Measurements from ENCODE around the gene PRPF39.

Gene PRPF39

DNA sequence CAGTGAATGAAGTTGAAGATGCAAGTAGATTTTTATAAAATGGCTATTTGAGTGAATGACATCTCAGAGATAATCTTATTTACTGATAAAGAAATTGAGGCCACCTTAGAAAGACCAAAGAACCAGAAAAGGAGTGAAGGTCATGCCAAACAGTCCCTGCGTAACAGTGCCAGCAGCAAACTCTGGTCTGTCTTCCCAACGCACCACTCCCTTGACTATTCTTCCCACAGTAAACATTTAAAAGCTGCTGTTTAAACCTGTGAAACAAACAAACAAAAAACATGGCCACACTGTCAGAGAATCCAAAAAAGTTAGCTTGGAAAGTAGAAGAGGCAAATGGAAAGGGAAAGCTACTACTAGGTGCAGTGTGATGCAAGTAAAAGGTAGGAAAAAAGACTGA is 1.5 kb upstream of the PRPF39 start:
- peaks cover 5 to 23% of the 10 kb centered on the region in 2 donors for H3K4me1 ChIP-seq (ENCODE audit: control insufficient read depth in 1 of 2, insufficient read depth in 2 of 2, low read length in 2 of 2)
- no peaks in the 10 kb centered on the region for H3K27me3 ChIP-seq (ENCODE audit: low read depth, low read length)
- no peak overlapping the region for H3K4me3 ChIP-seq (ENCODE audit: low read depth in 1 of 2, low read length in 2 of 2)
- no peaks in the 10 kb centered on the region for H3K36me3 ChIP-seq (ENCODE audit: control insufficient read depth in 1 of 2, insufficient read depth in 2 of 2, low read length in 2 of 2)
- no peak overlapping the region for H3K27ac ChIP-seq (ENCODE audit: low read length)
- H3K9me3 ChIP-seq (ENCODE audit: control insufficient read depth in 1 of 2, low read length in 2 of 2), result no peaks in the 10 kb centered on the region

DNA sequence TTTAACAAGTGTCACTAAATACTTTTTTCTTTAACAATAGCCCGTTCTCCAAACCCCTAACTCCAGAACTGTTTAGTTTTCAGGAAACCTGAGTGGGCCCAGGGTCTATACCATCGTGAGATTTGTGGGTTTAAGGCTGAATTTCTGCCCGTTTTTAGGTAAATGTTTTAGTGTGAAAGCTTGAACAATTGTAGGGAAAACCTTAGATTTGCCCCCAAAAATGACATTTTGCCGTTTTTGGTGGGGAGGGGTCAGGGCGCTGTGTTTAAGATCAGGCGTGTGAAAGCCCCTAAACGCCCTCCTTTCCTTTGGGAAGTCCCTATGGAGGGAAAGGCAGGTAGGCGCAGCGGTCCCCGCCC is 320 bp upstream of the PRPF39 start:
- Histone ChIP-seq H3K9me3 (ENCODE audit: control insufficient read depth in 1 of 2, low read length in 2 of 2) (no peaks in the 10 kb centered on the region), H3K36me3 (ENCODE audit: control insufficient read depth in 1 of 2, insufficient read depth in 2 of 2, low read length in 2 of 2) (no peaks in the 10 kb centered on the region), H3K27me3 (ENCODE audit: low read depth, low read length) (no peaks in the 10 kb centered on the region), H3K27ac (ENCODE audit: low read length) (peak overlapping the region; percentile 45), H3K4me3 (ENCODE audit: low read depth in 1 of 2, low read length in 2 of 2) (peak overlapping the region; percentile 84 to 88), H3K4me1 (ENCODE audit: control insufficient read depth in 1 of 2, insufficient read depth in 2 of 2, low read length in 2 of 2) (peaks cover 5 to 23% of the 10 kb centered on the region in 2 donors)

DNA sequence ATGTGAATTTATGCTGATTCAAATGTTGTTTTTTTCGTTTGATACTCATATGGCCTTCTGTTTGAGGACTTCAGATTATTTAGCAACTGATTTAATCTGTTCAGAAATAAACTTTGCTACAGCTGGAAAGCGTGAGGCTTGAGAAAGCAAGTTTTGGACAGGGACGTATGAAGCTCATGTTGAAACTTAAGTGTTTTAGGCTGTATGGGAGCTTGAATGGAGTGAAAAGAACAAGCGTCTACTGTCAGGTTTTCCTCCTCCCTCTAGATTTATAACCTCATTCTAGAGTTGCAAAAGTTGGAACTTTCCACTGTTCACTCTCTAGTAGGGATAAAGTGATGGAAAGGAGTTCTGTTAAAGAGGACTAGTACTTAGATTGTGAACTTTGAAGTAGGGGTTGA is 1.0 kb downstream of the PRPF39 start:
- Histone ChIP-seq H3K27ac (ENCODE audit: low read length) (peak overlapping the region; percentile 97), H3K27me3 (ENCODE audit: low read depth, low read length) (no peaks in the 10 kb centered on the region), H3K4me1 (ENCODE audit: control insufficient read depth in 1 of 2, insufficient read depth in 2 of 2, low read length in 2 of 2) (peaks cover 5 to 23% of the 10 kb centered on the region in 2 donors), H3K4me3 (ENCODE audit: low read depth in 1 of 2, low read length in 2 of 2) (peak overlapping the region; percentile 84 to 88), H3K9me3 (ENCODE audit: control insufficient read depth in 1 of 2, low read length in 2 of 2) (no peaks in the 10 kb centered on the region), H3K36me3 (ENCODE audit: control insufficient read depth in 1 of 2, insufficient read depth in 2 of 2, low read length in 2 of 2) (no peaks in the 10 kb centered on the region)

DNA sequence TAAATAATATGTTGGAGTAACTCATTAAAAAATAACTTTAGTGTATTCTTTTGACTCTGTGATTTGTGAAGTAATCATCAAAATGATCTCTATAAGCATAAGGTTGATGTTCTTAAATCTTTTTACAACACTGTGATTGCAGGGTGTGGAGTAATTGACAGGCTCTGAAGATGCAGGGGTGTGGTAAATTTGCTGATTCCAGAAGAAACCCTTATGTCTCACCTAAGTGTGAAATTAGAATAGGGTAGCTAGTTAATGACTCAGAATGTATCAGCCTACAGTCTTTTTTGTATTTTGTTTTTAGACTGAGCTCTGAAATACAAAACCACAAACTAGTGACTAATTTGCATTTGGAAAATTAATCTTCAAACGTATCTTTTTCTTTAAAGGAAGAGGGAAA is 5.9 kb downstream of the PRPF39 start:
- Histone ChIP-seq H3K27ac (ENCODE audit: low read length) (no peak overlapping the region), H3K4me1 (ENCODE audit: control insufficient read depth in 1 of 2, insufficient read depth in 2 of 2, low read length in 2 of 2) (peaks cover 3 to 37% of the 10 kb centered on the region in 2 donors)

DNA sequence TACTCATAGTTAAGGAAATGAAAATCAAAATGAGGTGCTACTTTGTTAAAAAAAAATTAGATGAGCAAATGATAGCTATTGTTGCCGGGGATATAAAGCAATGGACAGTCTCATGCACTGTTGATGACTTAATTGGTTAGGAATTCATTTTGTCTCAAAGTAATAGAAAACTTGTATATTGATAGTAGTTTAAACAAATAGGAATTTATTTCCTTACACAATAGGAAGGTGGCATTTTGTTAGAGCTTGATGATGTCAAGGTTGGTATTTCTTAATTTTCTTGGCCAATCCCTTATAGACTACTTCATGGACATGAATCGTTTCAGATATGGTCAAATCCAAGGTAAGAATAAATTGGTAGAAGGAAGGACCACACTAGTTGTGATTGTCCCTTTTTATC is 7.8 kb downstream of the PRPF39 start:
- Histone ChIP-seq H3K9me3 (ENCODE audit: control insufficient read depth in 1 of 2, low read length in 2 of 2) (no peaks in the 10 kb centered on the region), H3K27ac (ENCODE audit: low read length) (no peak overlapping the region), H3K27me3 (ENCODE audit: low read depth, low read length) (no peaks in the 10 kb centered on the region), H3K4me3 (ENCODE audit: low read depth in 1 of 2, low read length in 2 of 2) (no peak overlapping the region), H3K36me3 (ENCODE audit: control insufficient read depth in 1 of 2, insufficient read depth in 2 of 2, low read length in 2 of 2) (peaks cover 13 to 14% of the 10 kb centered on the region in 2 donors), H3K4me1 (ENCODE audit: control insufficient read depth in 1 of 2, insufficient read depth in 2 of 2, low read length in 2 of 2) (peaks cover 0 to 19% of the 10 kb centered on the region in 2 donors)

More for the DNA sequence above, 5.9 kb downstream of the PRPF39 start:
- H3K4me3 ChIP-seq (ENCODE audit: low read depth in 1 of 2, low read length in 2 of 2), result no peak overlapping the region
- no peaks in the 10 kb centered on the region for H3K27me3 ChIP-seq (ENCODE audit: low read depth, low read length)
- H3K36me3 ChIP-seq (ENCODE audit: control insufficient read depth in 1 of 2, insufficient read depth in 2 of 2, low read length in 2 of 2), result no peaks in the 10 kb centered on the region
- H3K9me3 ChIP-seq (ENCODE audit: control insufficient read depth in 1 of 2, low read length in 2 of 2), result no peaks in the 10 kb centered on the region

DNA sequence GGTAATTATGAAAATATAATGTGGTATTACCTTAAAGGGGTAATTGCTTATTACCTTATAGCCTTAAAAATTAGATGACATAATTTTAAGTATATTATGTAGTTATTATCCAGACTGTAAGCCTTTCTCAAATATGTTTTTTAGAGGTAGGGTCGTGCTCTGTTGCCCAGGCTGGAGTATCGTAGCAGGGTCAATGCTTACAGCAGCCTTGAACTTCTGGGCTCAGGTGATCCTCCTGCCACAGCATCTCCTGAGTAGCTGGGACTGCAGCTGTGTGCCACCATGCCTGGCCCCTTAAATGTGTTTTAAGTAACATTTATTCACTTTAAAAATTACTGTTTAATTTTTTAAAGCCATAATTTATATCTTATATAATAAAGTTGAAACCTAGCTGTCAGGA is 10.4 kb downstream of the PRPF39 start:
- Histone ChIP-seq H3K27ac (ENCODE audit: low read length) (no peak overlapping the region), H3K9me3 (ENCODE audit: control insufficient read depth in 1 of 2, low read length in 2 of 2) (no peaks in the 10 kb centered on the region), H3K27me3 (ENCODE audit: low read depth, low read length) (no peaks in the 10 kb centered on the region), H3K4me1 (ENCODE audit: control insufficient read depth in 1 of 2, insufficient read depth in 2 of 2, low read length in 2 of 2) (peaks cover 0 to 14% of the 10 kb centered on the region in 2 donors), H3K36me3 (ENCODE audit: control insufficient read depth in 1 of 2, insufficient read depth in 2 of 2, low read length in 2 of 2) (peaks cover 22 to 38% of the 10 kb centered on the region in 2 donors), H3K4me3 (ENCODE audit: low read depth in 1 of 2, low read length in 2 of 2) (no peak overlapping the region)

DNA sequence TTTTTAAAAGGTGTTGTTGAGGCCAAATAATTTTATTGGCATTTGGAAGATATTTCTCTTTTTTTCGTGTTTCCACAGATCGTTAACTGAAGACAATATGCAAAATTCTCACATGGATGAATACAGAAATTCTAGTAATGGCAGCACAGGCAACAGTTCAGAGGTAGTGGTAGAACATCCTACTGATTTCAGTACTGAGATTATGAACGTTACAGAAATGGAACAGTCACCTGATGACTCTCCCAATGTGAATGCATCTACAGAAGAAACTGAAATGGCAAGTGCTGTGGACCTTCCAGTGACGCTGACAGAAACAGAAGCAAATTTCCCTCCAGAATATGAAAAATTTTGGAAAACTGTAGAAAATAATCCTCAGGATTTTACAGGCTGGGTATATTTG is 11.2 kb downstream of the PRPF39 start:
- Histone ChIP-seq H3K36me3 (ENCODE audit: control insufficient read depth in 1 of 2, insufficient read depth in 2 of 2, low read length in 2 of 2) (peaks cover 29 to 44% of the 10 kb centered on the region in 2 donors), H3K9me3 (ENCODE audit: control insufficient read depth in 1 of 2, low read length in 2 of 2) (no peaks in the 10 kb centered on the region), H3K4me3 (ENCODE audit: low read depth in 1 of 2, low read length in 2 of 2) (no peak overlapping the region), H3K4me1 (ENCODE audit: control insufficient read depth in 1 of 2, insufficient read depth in 2 of 2, low read length in 2 of 2) (peaks cover 0 to 12% of the 10 kb centered on the region in 2 donors), H3K27ac (ENCODE audit: low read length) (no peak overlapping the region), H3K27me3 (ENCODE audit: low read depth, low read length) (no peaks in the 10 kb centered on the region)

DNA sequence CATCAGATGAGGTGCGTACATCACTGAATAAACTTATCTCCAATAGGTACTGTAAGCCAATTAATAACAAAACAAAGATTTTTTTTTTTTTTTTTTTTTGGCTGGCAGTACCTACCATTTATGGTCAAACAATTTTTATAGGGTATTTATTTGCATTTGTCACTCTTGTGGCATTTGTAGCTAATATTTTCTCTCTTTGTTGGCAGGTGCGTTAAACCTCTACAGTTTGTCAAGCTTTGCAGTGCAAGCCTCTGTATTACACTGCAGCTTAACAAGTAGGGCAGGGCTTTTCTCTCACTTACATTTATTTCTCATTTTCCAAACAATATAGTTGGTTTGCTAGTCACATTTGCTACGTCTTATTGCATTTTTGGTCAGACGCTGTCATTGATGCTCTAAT is 12.3 kb downstream of the PRPF39 start:
- Histone ChIP-seq H3K4me1 (ENCODE audit: control insufficient read depth in 1 of 2, insufficient read depth in 2 of 2, low read length in 2 of 2) (peaks cover 0 to 5% of the 10 kb centered on the region in 2 donors), H3K9me3 (ENCODE audit: control insufficient read depth in 1 of 2, low read length in 2 of 2) (no peaks in the 10 kb centered on the region), H3K36me3 (ENCODE audit: control insufficient read depth in 1 of 2, insufficient read depth in 2 of 2, low read length in 2 of 2) (peaks cover 37 to 54% of the 10 kb centered on the region in 2 donors), H3K27me3 (ENCODE audit: low read depth, low read length) (no peaks in the 10 kb centered on the region), H3K4me3 (ENCODE audit: low read depth in 1 of 2, low read length in 2 of 2) (no peak overlapping the region), H3K27ac (ENCODE audit: low read length) (no peak overlapping the region)

DNA sequence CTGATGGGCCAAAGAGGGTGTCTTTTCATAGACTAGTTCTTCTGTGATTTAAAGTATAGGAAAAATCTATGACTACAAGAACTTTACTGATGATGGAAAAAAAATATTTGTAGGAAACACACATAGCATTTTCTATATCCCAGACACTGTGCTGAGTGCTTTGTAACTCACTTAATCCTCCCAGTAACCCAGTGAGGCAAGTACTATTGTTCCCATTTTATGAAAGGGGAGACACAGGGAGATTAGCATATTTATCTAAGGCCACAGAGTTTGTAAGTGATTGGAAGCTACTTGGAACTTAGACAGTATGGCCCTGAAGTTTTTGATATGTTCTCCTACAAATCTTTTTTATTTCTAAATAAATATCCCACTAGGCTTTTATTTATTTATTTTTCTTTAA is 19.9 kb downstream of the PRPF39 start:
- Histone ChIP-seq H3K27me3 (ENCODE audit: low read depth, low read length) (no peaks in the 10 kb centered on the region), H3K27ac (ENCODE audit: low read length) (no peak overlapping the region), H3K4me3 (ENCODE audit: low read depth in 1 of 2, low read length in 2 of 2) (no peak overlapping the region), H3K4me1 (ENCODE audit: control insufficient read depth in 1 of 2, insufficient read depth in 2 of 2, low read length in 2 of 2) (no peaks in the 10 kb centered on the region), H3K36me3 (ENCODE audit: control insufficient read depth in 1 of 2, insufficient read depth in 2 of 2, low read length in 2 of 2) (peaks cover 48 to 51% of the 10 kb centered on the region in 2 donors), H3K9me3 (ENCODE audit: control insufficient read depth in 1 of 2, low read length in 2 of 2) (no peaks in the 10 kb centered on the region)

DNA sequence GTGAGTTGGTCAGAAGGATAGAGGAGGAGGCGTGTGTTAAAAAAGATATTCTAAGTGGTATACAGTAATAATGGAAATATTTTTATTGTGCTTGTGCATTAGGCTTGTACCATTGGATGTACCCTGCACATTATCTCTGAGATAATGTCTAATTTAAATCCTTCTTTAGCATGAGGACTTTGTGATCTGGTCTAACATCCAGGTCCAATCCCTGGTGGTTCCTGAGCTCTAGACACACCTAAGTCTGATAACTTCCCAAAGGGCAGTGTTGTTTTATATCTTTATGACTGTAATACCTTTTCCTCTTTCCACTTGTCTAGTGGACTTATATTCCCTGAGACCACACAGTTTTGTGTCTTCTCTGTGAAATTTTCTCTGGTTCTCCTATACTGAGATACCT is 20.6 kb downstream of the PRPF39 start:
- Histone ChIP-seq H3K27ac (ENCODE audit: low read length) (no peak overlapping the region), H3K27me3 (ENCODE audit: low read depth, low read length) (no peaks in the 10 kb centered on the region), H3K4me1 (ENCODE audit: control insufficient read depth in 1 of 2, insufficient read depth in 2 of 2, low read length in 2 of 2) (no peaks in the 10 kb centered on the region), H3K9me3 (ENCODE audit: control insufficient read depth in 1 of 2, low read length in 2 of 2) (no peaks in the 10 kb centered on the region), H3K36me3 (ENCODE audit: control insufficient read depth in 1 of 2, insufficient read depth in 2 of 2, low read length in 2 of 2) (peaks cover 46 to 49% of the 10 kb centered on the region in 2 donors), H3K4me3 (ENCODE audit: low read depth in 1 of 2, low read length in 2 of 2) (no peak overlapping the region)

DNA sequence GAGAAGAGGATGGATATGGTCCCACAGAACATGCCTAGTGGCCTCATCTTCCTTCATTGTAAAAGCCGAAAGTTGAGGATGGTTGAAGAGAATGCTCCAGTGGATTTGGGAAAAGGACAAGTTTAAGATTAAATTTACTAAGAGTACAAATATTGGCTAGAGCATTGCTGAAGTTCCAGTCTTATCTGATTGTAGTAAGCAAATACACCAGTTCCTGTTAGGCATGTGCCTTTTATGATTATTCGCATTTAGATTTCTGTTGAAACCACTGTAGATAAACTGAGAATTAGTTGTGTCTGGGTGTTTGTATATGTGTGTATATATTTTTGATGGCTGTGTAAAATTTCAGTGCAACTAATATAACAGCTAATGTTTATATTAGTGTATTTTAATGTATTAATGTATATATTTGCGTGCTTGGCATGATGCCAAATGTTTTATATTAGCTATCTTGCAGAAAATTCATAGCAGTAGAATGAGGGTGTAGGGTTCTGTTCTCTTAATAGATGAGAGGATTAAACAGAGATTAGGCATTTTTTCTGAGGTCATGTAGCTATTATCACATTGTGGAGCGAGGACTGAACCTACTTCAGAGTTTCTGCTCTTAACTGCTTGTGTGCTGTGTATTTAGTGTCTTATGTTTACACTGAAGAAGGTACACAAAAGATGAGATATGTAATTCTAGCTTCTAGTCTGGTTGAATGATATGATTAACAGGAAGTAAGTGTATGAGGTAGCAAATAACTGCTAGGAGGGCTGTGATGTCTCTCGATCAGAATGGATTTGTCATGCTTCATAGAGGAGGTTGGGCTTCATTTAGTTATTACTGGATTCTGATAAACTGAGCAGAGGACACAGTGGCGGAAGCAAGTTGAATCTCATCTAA is 29.2 kb downstream of the PRPF39 start:
- no peaks in the 10 kb centered on the region for H3K4me1 ChIP-seq (ENCODE audit: control insufficient read depth in 1 of 2, insufficient read depth in 2 of 2, low read length in 2 of 2)
- H3K27ac ChIP-seq (ENCODE audit: low read length), result no peak overlapping the region
- no peaks in the 10 kb centered on the region for H3K9me3 ChIP-seq (ENCODE audit: control insufficient read depth in 1 of 2, low read length in 2 of 2)
- H3K4me3 ChIP-seq (ENCODE audit: low read depth in 1 of 2, low read length in 2 of 2), result no peak overlapping the region
- H3K27me3 ChIP-seq (ENCODE audit: low read depth, low read length), result no peaks in the 10 kb centered on the region
- peaks cover 58 to 69% of the 10 kb centered on the region in 2 donors for H3K36me3 ChIP-seq (ENCODE audit: control insufficient read depth in 1 of 2, insufficient read depth in 2 of 2, low read length in 2 of 2)

DNA sequence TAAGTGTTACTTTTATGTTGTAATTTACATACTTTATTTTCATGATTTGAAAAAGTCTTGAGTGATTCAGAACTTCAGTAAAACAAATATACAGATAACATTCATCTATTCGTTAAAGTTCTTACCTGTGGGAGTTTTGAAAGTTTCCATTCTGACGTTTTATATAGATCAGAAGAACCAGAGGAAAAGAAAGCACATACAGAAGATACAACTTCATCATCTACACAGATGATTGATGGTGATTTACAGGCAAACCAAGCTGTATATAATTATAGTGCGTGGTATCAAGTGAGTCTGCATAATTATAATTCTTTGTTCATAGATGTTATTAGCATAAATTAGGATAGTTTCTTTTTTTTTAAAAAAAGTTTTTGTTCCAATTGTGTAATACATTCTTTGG is 30.4 kb downstream of the PRPF39 start:
- Histone ChIP-seq H3K9me3 (ENCODE audit: control insufficient read depth in 1 of 2, low read length in 2 of 2) (no peaks in the 10 kb centered on the region), H3K4me1 (ENCODE audit: control insufficient read depth in 1 of 2, insufficient read depth in 2 of 2, low read length in 2 of 2) (no peaks in the 10 kb centered on the region), H3K27me3 (ENCODE audit: low read depth, low read length) (no peaks in the 10 kb centered on the region), H3K4me3 (ENCODE audit: low read depth in 1 of 2, low read length in 2 of 2) (no peak overlapping the region), H3K27ac (ENCODE audit: low read length) (no peak overlapping the region), H3K36me3 (ENCODE audit: control insufficient read depth in 1 of 2, insufficient read depth in 2 of 2, low read length in 2 of 2) (peaks cover 65 to 72% of the 10 kb centered on the region in 2 donors)
